Kasumi-1 (cell line): ENCODE data around the gene AFG3L2.

ENCODE experiments used
- DNase-seq, 2 experiments: peaks; one replicate each; lab custom pipeline; 2025; lab: John Stamatoyannopoulos, UW

AFG3L2 gene

GRCh38 chr18:12304351-12305210 is 72.4 kb downstream of the AFG3L2 start:
- no peak for DNase-seq

DNA sequence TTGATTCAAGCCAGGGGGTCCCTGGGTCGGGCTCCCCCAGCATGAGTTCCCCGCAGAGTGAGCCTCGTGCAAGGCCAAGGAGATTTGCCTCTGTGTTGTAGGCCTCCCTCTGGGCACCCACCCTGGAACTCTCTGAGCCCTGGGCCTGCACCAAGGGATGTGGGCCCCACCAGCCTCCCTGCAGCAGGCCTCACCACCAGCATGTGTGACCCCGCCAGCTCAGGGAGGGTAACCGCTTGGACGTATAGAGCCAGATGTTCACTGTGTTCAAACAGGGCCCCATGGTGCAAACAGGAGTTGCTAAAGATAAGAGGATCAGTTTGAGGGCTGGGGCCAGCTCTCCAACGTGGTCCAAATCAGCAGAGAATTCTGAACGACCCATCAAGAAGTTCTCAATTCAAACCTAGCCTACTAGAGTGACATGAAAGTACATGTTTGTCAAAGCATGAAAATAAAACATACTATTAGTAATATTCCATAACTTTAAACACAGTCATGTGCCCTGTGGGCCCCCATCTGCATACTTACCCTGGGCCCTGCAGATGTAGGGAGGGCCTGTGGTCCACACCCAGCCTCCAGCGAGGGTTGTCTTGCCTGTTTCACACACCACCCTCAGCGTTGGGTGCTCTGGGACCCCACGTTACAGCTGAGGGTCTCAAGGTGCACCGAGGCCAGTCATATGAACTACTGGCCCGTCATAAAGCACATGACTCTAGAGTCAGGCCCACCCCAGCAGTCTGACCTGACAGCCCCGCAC is 74.5 kb downstream of the AFG3L2 start:
- DNase-seq, result no peak

GRCh38 chr18:12301263-12302005 is 75.6 kb downstream of the AFG3L2 start:
- DNase-seq, result no peak

GRCh38 chr18:12299862-12300261 is 77.2 kb downstream of the AFG3L2 start:
- no peak for DNase-seq

- DNase-seq, result no peak
Observed at GRCh38 chr18:12296457-12296856, 80.6 kb downstream of the AFG3L2 start.

GRCh38 chr18:12296087-12296403 is 81.0 kb downstream of the AFG3L2 start:
- DNase-seq, result peak; percentile 37 to 55

DNA sequence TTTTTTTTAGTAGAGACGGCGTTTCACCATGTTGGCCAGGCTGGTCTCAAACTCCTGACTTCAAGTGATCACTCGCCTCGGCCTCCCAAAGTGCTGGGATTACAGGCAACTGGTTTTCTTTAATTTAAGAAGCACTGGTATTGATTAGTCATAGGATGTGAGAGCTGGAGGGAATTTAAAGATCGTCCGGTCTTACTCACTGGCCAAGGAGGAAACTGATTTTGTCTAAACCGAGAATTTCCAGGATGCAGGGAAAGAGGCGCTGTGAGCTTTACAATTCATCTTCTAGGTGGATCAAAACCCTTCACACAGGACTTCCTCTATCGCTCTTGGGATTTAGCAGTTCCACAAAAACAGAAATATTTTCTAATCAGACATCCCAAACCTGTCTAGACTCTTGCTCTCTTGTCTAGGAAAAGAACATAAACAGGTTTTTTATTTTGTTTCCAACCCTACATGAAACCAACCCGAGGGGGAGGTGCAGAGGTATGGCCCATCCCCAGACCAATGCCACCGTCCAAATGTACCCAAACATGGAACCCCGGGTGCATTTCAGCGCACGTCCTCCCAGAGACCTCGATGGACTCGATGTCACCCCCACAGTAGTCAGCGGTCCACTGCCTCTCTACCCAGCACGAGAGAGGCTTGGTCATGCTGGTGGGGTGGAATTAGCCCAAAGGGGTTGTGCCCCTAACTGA is 81.5 kb downstream of the AFG3L2 start:
- DNase-seq, result no peak

DNA sequence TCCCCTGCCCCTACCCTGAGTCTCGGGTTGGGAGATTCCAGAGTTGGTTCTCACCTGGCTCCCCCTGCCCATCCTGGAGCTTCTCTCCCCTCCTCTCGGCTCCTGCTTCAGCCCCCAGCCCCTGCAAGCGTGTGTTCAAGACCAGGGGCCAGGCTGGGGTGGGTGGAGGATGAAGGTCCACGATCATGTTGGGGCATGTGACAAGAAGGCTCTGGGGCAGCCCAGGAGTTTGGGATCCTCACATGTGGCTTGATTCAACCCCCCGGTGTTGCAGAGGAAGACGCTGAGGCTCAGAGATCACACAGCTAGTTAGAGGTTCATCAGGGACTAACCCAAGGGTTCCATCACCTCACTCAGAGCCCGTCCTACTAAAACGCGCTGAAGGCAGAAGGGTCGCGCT is 83.2 kb downstream of the AFG3L2 start:
- DNase-seq, result no peak

DNA sequence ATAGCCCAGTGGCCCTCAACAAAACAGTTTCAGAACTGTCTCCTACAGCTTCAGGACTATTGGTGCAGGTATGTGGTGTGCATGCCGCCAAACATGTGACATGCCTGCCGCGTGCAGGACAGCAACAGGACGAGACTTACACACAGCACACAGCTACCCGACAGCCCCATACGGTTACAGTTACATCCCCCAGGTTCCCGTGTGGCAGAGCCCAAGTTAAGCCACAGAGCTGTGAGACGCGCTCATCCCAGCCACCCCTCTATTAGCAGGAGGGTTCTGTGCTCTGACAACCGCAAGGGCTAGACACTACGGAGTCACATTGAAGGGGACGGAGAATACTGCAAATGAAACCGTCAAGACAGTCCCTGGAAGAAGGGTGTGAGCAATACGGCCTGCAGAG is 85.3 kb downstream of the AFG3L2 start:
- peak; percentile 39 to 45 for DNase-seq

- DNase-seq, result peak in 1 of 2 experiments; percentile 14
Observed at GRCh38 chr18:12291161-12291560, 85.9 kb downstream of the AFG3L2 start.

DNA sequence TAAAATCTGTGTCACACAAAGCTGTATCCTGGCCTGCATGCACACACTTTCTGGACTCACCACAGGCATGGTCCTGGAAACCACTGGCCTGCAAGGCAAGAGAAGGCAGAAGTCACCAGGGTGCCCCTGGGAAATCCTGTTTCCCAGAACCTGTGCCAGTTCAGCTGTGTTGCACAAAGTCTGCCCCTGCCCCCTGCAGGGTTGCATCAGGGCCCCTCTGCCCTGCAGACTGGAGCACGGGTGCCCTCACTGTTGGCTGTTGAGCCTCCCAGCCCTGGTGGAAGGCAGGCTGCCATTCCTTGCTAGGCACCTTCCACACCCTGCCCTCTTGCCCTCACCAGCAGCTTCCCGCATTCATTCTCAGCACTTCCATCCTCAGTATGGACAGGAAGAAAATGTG is 86.9 kb downstream of the AFG3L2 start:
- DNase-seq, result no peak

- no peak for DNase-seq
Observed at GRCh38 chr18:12288403-12288755, 88.6 kb downstream of the AFG3L2 start.

GRCh38 chr18:12287684-12288402 is 89.2 kb downstream of the AFG3L2 start:
- DNase-seq, result no peak

DNA sequence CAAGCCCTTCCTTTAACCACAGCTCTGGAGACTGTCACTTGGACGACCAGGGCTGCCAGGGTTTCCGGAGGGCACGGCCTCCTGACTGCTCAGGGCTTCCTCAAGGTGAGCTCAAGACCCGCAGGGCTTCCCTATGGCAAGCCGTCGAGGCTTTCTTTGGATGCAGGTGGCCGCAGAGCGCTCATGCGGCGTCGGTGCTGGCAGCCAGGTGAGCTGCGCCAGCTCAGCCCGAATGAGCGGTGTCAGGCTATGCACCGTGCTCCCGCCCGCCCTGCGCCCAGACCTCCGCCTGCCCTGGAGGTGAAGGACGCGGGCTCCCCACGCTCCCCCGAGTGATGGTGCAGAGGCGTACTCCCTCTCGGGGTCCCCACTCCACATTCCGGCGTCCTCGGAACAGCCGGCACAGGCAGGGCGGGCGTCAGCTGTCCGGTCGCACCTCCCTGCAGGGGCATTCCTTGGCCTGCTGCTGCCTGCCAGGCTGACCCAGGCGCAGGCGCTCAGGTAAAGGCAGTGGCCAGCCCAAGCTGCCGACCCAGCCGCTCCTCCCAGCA is 89.8 kb downstream of the AFG3L2 start:
- DNase-seq, result no peak

DNA sequence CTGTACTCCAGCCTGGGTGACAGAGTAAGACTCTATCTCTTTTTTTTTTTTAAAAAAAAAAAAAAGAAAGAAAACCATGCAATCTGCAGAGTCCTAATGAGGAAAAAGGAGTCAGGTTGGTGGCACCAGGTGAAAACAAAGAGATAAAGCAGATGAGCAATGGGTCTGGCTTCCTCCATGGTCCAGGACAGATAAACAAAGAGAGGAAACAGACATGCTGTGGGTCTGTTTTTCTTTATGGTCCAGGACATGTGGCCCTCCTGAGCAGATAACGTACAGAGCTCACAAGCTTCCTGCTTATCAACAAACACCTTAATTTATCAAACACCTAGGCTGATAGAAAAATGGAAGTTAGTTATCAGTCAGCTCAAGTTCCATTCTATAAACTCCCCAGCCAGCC is 93.4 kb downstream of the AFG3L2 start:
- no peak for DNase-seq

GRCh38 chr18:12283256-12283655 is 93.8 kb downstream of the AFG3L2 start:
- DNase-seq, result peak; percentile 26 to 35

GRCh38 chr18:12282442-12283039 is 94.5 kb downstream of the AFG3L2 start:
- DNase-seq, result no peak

DNA sequence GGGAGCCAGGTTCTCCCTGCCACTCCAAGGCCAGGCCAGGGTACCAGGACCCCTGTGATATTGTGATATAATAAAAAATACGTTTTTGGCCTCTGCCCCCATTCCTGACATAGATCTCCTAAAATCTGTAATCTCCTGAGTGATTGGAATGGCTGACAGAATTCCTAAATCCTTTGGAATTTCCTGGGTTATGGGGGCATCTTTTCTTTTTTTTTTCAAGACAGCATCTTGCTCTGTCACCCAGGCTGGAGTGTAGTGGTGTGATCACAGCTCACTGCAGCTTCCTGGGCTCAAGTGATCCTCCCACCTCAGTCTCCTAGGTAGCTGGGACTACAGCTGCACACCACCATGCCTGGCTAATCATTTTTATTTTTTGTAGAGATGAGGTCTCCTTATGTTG is 95.2 kb downstream of the AFG3L2 start:
- no peak for DNase-seq

DNA sequence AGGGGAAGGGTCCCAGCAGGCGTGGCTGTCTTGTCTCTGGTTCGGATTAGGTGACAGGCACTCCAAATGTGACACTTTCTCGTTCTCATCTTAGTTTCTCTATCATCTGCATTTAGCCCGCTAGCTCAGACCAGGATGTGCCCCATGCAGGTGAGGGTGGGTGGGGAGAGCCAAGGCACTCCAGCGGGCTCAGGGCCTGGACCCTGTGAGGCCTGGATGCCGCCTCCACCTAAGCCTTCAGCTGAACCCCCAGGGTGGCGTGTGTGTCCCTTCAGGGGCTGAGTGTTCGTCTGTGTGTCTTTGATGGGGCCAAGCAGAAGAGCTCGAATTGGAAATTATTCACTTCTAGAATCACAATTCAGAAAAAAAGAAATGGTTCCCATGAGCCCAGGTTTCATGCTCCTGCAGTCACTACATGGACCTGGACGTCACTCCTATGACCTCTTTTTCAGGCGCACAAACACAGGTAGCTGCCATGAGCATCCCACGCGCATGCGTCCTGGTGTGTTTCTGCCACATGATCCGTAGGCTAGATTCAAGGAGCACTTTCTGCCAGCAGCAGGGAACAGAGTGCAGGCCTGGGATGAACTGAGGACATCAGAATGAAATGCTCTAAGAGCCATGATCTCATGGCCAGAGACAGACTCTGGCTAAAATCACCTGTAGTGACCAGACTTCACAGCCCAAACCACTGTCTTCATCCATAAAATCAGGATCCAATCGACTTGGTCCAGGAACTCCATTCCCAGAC is 97.1 kb downstream of the AFG3L2 start:
- no peak for DNase-seq
